DMS 273 treated with DMSO at 0.1 percent for 48 hours (cell line): ENCODE measurements around the gene GLS.

Experiments used
- DNase-seq: peaks from one replicate; lab custom pipeline; 2025; lab: John Stamatoyannopoulos, UW

The GLS gene

DNA sequence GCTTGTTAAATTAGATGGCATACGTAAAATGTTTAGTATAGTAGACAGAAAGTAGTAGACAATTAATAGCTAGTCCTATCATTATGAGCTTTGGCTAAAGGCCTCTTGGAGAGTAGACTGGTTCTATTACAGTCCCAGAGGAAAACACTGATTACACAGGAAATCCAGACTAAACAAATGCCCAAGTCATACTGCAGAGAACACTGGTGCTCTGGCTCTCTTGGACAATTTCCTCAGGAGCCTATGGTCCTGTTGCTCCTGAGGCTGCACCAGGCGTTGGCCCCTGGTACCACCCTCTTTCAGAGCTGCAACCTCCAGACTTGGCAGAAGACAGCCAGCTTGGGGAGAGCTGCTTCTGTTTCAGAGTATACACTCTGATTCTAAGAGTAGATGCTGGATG lies 91.6 kb downstream of the GLS start:
- no peak for DNase-seq

DNA sequence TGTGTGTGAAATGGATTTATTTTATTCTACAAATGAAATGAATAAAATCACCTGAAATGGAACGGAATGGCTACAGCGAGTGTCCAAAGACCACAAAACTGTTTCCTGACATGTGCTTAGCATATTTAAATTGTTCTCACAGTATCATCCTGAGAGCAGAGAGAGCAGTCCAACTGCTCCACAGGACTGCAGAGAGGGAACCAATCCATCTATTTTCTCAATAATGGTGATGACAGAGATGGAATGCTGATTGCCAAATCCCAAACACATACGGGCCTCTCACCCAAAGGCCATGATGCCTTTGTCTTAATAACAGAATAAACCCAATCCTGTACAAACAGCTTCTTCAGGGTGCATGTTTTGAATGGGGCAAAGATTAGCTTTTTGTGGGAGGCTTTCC lies 92.2 kb downstream of the GLS start:
- no peak for DNase-seq

DNA sequence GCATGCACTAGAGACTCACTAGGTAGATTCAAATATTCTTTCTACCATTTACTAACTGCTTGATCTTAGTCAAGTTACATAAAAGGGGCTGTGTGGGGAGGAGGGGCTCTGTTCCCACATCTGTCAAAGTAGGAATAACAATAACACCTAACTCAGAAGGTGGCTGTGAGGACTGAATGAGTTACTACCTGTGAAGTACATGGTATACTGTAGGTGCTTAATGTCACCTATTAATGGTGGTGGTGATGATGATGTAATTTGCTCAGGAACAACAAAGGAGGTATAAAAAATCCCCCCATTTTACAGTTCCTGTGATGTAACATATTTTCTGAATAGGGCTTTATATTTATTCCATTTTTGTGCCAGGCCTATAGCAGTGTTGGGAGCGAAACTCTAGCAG lies 92.6 kb downstream of the GLS start:
- no peak for DNase-seq

DNA sequence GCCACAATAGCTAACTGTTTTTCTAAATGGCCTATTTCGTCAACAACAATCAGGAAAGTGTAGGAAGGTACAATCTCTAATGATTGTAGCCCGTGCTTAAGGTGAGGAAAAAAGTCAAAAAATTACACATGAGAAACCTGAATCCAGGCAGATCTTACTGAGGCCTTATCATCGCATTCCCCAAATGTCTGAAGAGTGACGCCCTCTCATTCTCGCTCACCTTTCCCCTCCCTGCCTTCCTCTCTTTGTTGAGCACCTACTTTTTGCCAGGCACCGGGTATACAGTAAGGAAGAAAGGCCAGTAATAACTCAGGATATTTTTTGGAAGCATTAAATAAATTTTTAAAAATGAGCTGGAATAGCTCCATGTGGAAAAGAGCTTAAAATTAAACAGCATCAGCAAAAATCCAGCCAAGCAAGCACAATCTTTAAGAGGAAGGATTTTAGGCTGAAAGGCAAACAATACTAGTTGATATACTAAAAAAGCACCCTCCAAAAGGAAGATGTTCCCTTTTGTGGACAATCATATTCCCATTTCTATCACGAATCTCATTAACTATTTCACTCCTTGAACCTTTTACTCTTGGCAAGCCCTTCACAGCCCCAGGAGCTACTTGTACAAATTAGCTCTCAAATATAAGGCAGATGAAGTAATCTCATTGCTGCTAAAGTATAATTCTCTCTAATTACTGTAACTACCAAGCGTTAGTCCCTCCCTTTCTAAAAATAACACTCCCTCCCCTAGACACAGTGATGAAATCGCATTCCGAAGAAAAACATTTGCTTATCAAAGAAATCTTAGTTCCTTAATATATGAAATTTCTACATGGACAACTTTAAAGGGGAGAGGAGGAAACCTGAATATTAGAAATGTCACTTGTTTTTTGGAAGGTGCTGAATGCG lies 93.4 kb downstream of the GLS start:
- no peak for DNase-seq

DNA sequence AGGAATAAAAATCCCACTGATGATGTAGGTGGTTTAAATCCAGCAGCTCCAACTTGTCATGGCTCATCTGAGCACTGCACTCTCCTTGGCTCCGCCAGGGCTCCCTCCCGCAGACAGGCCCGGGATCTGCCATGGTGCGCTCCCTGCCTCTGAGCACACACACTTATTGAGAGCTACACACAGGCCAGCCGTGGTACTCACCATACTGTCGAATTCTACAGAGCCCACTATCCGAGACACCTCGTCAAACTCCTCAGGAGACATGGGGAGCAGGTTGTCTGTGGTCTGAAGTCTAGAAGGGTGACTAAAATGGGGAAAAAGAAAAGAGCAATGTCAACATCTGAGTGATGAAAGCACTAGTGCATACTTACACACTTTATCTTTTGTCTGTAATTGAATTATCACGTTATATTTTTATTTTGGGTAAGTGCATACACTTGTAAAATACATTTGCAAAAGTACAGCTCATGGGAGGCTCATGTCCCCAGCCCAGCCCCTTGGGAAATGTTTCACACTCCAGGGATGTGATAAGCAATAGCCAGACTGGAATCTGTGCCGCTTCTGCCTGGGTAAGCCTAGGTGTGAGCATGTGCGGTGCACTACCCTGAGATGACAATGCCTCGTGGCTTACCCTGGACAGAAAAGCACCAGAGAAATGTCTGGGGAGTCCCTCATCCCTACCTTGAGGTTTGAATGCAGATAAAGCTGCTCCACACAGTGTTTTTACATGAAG lies 94.2 kb downstream of the GLS start:
- no peak for DNase-seq

DNA sequence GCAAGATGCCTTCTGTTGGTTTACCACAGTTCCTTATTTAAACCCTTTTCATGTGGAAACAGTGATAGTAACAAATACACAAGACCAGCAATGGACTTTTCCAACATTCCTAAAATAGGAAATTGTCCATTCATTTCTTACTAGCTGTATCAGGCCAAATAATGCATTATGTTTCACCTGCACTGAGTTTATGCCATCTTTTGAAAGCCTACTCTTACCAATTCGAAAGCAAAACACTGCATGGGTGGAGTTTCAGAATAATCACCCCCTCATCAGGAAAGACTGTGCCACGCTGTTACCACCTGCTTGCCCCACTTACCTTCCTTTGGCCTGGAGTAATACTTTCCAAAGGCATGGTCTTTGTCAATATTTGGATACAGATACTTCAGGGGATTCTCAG lies 95.9 kb downstream of the GLS start:
- no peak for DNase-seq

DNA sequence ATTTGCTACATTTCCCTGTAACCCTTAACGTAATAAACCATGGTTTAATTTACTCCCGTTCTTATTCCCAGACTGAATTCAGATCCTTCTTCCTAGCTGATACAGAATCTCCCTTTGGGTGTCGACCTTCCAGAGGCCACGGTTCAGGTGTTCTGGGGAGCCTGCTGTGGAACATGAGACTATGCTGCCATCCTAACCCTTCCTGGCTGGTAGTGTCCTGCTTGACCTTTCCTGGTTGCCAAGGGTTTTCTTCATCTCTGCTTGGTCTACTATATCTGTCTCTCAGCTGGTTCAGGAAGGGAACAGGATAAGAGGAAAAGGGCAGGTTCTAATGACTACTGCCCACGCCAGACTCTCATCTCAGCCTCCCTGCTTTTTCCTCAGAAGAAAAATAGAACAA lies 96.9 kb downstream of the GLS start:
- no peak for DNase-seq

DNA sequence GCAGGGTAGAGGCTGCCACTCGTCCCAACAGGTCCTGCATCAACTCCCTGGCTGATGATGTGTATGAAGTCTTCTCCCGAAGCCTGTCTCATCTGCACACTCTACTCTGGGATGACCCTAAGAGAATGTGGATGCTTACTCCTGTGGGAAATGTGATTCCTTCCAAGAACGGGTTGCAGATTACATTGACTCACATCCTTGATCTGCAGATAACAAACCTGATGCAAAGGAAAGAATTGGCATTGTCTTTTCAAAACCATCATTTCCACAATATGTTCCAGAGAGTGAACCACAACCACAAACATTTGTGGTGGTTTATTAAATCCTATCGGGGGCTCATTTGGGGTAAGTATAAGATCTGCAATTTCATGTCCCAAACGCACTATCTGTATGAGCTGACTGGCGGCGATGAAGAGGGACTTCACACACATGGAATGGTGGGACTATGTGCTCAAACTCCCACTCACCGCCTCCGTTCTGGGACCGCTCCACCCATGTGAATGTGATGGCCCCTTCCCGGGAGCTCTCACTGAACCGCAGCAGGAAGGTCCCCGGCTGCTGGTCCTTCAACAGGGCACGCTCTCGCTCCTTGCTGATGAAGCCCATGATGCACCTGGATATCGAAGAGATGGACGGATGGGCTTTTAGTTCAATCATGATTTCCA lies 97.9 kb downstream of the GLS start:
- DNase-seq: no peak

DNA sequence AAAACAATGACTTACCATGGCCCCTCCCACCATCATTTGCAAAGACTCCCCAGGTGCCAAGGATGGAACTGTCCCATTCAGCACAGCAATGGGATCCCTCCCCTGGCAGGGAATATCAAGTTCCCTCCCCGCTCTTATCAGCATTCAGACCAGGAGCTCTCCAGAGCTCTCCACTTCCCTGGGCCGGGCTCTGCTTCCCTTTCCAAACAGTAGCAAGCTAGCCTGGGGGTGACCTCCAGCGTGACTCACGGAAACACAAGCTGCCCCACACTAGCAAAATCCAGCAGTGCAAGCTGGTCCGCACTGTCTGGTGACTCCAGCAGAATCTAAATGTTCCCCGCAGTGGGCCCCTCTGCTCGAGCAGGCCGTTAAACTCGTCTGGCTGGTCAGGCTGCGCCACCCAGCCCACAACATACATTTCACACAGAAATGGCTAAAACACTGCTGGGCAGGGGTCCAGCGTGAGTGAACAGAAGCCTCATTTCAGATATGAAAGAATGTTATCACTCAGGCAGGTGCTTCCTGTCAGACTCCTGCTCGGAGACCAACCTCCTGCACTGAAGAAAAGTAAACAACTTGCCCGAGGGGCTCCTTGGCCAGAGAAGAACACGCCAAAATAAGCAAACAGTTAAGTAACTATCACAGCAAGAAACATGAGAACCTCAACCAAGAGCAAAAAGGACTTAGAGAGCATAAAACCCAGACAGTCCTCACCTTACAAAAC lies 99.4 kb downstream of the GLS start:
- DNase-seq: no peak

DNA sequence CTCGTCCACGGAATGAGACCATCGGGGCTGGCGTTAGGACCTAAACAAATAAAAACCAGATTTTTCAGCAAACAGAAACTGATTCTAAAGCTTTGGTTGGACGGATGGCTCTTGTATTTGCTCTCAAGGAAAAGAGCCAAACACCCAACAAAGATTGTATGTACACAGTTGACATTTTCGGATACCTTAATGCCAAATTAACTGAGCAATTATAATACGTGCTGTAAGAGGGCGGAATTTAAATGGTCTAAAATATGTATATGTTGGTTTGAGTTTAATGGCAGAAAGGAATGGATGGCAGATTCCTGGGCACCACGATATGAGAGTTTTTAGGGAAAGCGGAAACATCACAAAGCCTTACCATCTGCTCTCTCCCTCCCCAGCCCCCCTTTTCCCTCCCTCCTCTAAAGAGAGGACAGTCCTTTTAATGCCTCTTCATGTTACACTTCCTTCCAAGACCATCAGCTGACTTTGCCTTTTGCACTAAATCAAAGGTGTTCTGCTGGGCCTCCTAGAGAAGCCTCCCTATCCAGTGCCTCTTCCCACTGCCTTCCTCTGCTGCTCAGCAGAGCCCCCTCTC lies 100.1 kb downstream of the GLS start:
- no peak for DNase-seq

DNA sequence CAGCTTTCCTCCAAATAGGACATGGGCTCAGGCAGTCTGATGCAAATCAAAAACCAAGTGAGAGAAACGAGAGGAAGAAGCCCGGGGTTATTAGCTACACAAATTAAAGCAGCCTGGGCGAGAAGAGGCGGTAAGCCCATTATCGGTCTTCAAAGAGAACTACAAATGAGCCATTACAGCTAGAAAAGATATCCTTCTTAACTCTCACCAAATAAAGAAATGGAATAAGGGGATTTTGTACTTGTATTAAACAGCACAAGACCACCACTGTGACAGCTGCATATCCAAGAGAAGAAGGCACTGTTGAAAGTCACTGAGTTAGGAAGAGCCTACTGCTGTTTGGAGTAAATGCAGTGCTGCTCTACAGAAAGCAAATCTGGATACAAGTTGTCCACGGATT lies 100.7 kb downstream of the GLS start:
- no peak for DNase-seq

DNA sequence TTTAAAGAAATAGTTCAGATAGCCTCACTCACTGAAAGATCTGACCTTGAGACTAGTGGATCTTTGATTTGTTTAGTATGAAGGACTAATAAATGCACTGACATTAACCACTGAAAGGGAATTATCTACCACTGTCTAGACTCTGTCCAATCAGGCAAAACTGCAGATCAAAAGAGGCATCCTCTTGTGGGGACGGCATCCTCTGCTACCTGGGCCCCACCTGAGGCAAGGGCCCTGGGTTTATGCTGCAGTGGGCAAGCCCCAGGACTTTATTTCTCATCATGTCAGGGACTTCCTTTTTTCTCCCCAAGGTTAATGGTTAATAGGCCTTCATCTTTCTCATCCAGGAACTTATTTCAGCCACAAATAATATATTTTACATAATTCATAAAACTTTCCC lies 101.1 kb downstream of the GLS start:
- no peak for DNase-seq

DNA sequence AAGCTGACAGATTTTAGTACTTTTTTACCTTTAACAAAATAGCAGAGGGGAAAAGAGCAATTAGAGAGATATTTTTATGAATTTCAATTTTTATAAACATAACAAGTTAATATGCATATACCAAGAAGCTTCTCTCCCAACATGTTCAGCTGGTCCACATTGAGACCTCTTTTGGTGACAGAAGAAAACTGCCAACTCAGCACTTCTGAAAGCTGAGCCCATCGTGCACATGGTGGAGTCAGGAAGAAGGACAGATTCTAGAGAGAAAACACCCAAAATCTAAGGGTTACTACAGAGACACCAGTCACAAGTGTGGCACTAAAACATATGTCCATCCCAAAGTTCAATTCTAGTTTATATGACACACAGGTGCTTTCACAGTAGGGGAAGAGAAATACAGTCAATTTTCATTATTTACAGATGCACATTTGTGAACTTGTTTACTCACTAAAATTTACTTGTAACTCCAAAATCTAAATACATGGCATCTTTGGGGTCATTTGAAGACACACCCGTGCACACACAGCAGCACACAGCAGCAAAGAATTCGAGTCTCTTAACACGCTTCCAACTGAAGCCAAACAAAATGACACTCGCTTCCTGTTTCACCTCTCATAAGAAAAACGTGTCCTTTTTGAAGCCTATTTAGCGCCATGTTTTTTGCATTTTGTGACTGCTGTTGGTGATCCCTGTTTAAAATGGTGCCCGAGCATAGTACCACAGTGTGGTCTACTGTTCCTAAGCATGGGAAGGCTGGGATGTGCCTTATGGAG lies 101.8 kb downstream of the GLS start:
- no peak for DNase-seq

DNA sequence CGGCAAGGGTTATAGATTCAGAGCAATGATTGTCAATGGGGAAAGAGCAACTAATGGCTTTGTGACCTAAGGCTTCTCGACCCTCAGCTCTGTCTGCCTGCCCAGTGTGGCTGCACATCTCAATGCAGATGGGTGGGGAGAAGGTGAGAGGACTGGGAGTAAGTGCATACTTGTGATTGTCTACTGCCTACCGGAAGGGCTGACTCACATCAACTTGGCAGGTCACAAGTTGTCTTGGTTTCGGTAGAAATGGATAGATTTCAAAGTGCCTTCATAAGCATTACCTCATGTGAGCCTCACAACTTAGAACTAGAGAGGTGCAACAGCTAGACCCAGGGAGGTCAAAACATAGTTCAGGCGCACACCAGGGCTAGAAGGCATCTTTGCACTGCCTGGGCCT lies 104.0 kb downstream of the GLS start:
- no peak for DNase-seq

DNA sequence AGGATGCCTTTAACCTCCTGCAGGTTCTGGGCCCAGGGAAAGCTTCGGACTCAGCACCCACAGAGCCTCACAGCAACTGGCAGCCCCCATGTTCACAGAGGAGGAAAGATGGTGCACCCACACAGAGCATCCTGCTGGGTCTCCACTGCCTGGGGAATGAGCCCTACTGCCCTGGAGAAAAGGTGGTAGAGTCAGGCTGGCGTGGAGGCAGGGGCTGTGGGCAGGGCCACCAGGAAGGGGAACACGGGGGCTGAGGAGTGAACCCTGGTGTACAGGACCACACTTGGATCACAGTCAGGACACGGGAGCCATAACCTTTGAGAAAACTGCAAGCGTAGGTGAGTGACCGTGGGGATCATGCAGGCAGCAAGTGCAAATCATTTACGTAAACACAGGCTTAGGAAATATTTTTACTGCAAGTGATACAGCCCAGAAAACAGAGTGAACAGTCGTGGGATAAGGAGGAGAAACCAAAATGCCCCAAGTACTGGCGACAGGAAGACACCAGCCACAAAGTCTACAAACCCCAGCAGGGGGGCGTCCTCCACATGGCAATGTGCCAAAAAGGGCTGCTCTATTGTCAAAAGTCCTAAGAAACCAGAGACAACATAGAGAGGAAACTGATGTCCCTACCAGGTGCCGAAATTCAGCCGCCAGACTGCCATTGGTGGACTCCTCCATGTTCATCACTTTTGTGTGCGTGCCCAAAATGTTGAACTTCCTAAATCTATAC lies 105.8 kb downstream of the GLS start:
- DNase-seq: no peak

DNA sequence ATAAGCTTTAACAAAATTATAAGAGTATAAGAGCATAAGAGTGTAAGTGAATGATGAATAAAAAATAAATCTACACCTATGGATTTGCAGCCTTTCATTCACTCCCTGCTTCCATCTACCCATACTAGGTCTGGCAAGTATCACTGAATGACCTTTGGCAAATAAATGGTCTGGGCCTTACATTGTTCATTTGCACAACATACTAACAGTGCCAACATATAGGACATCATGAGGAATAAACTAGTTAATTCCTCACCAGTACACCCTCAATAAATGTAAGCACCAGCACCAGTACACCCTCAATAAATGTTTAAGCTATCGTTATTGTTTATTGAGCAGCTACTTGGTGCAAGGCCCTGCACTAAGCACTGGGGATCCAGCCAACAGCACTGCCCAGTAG lies 106.5 kb downstream of the GLS start:
- DNase-seq: no peak

DNA sequence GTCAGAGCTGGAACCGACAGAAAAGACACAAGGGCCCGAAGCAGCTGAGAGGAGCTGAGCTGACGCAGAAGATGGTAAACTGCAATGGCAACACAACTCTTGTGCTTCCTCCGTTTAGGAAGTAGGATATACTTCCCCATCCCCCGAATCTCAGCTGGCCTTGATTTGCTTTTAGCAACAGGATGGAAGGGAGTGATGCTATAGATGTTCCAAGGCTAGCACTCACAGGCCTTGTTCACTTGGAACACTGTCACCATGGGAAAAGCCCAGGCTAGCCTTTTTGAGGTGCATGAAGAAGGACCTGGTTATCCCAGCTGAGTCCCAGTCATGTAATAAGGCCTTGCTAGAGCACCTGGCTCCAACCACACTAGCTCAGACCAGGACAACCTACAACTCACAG lies 107.3 kb downstream of the GLS start:
- no peak for DNase-seq

DNA sequence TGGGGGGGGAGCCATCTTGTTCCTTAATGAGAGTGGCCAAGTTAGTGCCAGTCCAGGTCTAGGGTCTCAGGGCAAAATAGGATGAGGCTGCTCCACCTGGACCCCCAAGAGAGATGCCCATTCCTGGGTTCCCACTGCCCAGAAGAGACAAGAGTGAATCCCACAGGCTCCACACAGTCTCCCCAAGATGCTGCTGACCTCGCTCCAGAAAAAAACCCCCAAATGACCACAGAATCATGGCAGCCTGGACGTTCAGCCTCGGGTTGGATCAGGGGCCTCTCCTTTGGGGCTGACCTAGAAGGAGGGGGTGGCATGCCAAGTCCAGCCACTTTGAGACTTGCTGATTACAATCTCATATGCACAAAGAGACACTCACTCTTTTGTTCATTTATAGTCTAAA lies 108.3 kb downstream of the GLS start:
- no peak for DNase-seq

DNA sequence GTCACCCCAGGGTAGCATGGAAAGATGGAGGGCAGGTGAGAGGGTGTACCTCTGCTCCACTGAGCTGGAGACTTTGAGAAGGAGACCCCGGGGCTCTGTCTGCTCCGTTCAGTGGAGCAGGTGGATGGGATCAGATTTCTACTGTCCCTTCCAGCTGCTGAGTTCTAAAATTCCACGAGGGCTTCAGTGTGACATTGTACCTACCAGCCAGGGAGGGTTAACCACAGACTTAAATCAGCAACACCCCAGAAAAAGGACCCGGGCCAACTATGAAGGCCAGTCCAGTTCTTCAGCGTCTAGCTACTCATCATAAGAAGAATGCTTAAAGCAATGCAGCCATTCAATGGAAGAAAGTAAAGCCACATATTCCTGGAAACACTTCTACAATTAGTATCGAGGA lies 109.5 kb downstream of the GLS start:
- DNase-seq: no peak

DNA sequence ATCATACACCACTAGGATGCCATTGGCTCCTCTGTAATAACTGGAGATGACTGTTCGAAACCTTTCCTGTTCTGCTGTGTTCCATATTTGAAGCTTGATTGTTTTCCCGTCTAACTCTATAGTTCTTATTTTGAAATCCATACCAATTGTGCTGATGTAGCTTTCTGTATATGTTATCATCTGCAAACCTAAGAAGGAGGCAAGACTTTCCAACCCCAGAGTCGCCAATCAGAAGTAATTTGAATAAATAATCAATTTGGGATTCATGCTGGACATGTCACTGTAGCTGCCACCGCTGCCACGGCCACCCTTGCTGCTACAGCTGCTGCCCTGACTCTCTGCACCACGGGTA lies 112.6 kb downstream of the GLS start:
- DNase-seq: no peak

DNA sequence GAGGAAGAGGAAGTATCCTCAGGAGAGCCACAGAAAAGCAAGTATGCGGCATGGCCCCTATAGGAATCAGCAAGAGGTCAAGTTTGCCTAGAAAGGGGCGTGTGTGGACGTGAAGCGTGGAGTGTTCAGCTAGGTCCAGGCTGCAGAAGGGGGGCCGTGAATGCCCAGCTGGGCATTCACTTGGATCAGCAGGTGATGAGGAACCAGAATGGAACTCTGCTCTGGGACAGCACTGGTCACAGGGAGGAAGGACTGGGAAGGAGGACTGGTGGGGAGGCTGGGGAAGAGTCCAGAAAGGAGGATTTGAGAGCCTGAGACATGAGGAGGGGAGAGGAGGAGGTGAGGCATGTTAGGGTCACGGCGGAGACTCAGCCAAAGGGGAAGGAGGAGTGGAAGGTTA lies 113.5 kb downstream of the GLS start:
- no peak for DNase-seq
